H9 (cell line): ENCODE data around the gene RNF157. TPM values are rescaled to one million over a fixed set of nuclear protein-coding genes. Genes with fewer than 3 reads are reported as not detected.
A peak's percentile ranks its signal among the peaks of the same experiment; 100 is the strongest.

Experiments used
- DNase-seq: peaks from one replicate; pipeline ENCODE4 v3.0.0-alpha.2; 2017
- H2AFZ ChIP-seq: one replicate; pipeline ENCODE4 v1.6.1; 2013; ENCODE audit warnings: mild to moderate bottlenecking, low read length, control low read depth, moderate library complexity
- H2AK5ac ChIP-seq: 2 replicates; pipeline ENCODE4 v1.6.1; 2013; ENCODE audit warnings: low read length, control low read depth, mixed read lengths; ENCODE audit not compliant: insufficient read length
- H2BK120ac ChIP-seq: one replicate; pipeline ENCODE4 v1.6.1; 2013; ENCODE audit warnings: low read depth, mild to moderate bottlenecking, low read length, control low read depth, inconsistent platforms; ENCODE audit not compliant: poor library complexity, severe bottlenecking
- H2BK12ac ChIP-seq: 2 replicates; pipeline ENCODE4 v1.6.1; 2013; ENCODE audit warnings: low read length, control low read depth, mixed read lengths, low read depth; ENCODE audit not compliant: insufficient read length
- H2BK15ac ChIP-seq: 2 replicates; pipeline ENCODE4 v1.6.1; 2013; ENCODE audit warnings: low read depth, low read length, control low read depth
- H2BK20ac ChIP-seq: one replicate; pipeline ENCODE4 v1.6.1; 2013; ENCODE audit warnings: low read depth, mild to moderate bottlenecking, low read length, control low read depth, inconsistent platforms; ENCODE audit not compliant: poor library complexity, severe bottlenecking
- H2BK5ac ChIP-seq: 2 replicates; pipeline ENCODE4 v1.6.1; 2013; ENCODE audit warnings: low read length, control low read depth, mixed read lengths; ENCODE audit not compliant: insufficient read length
- H3K14ac ChIP-seq: 2 replicates; pipeline ENCODE4 v1.6.1; 2013; ENCODE audit warnings: low read length, control low read depth; ENCODE audit not compliant: insufficient read depth
- H3K18ac ChIP-seq: 2 replicates; pipeline ENCODE4 v1.6.1; 2013; ENCODE audit warnings: low read depth, mild to moderate bottlenecking, mixed read lengths, low read length, control low read depth; ENCODE audit not compliant: insufficient read length
- H3K23ac ChIP-seq: 2 replicates; pipeline ENCODE4 v1.6.1; 2013; ENCODE audit warnings: low read length, control low read depth, mixed read lengths, low read depth; ENCODE audit not compliant: insufficient read length
- H3K23me2 ChIP-seq: 2 replicates; pipeline ENCODE4 v1.6.1; 2013; ENCODE audit warnings: low read depth, mild to moderate bottlenecking, mixed read lengths, low read length, control low read depth; ENCODE audit not compliant: insufficient read length, poor library complexity, severe bottlenecking
- H3K27ac ChIP-seq: 2 replicates; pipeline ENCODE4 v1.5.1; 2013; ENCODE audit warnings: low read length, control low read depth, mixed read lengths, low read depth; ENCODE audit not compliant: insufficient read length
- H3K27me3 ChIP-seq: 2 replicates; pipeline ENCODE4 v1.6.1; 2013; ENCODE audit warnings: low read length, control low read depth, inconsistent platforms; ENCODE audit not compliant: insufficient read depth
- H3K4ac ChIP-seq: 2 replicates; pipeline ENCODE4 v1.6.1; 2013; ENCODE audit warnings: low read depth, mild to moderate bottlenecking, control low read depth, inconsistent platforms, low read length, moderate library complexity
- H3K4me1 ChIP-seq: 2 replicates; pipeline ENCODE4 v1.6.1; 2013; ENCODE audit warnings: low read length, control low read depth, inconsistent platforms; ENCODE audit not compliant: insufficient read depth
- H3K4me2 ChIP-seq: 2 replicates; pipeline ENCODE4 v1.6.1; 2013; ENCODE audit warnings: low read length, control low read depth, mixed read lengths; ENCODE audit not compliant: insufficient read length, insufficient read depth
- H3K56ac ChIP-seq: 2 replicates; pipeline ENCODE4 v1.6.1; 2013; ENCODE audit warnings: low read depth, mild to moderate bottlenecking, mixed read lengths, low read length, control low read depth; ENCODE audit not compliant: insufficient read length
- H3K79me1 ChIP-seq: 2 replicates; pipeline ENCODE4 v1.6.1; 2013; ENCODE audit warnings: low read depth, mild to moderate bottlenecking, moderate library complexity, low read length, control low read depth, inconsistent platforms; ENCODE audit not compliant: insufficient read depth, poor library complexity, severe bottlenecking
- H3K79me2 ChIP-seq: 2 replicates; pipeline ENCODE4 v1.6.1; 2013; ENCODE audit warnings: low read length, control low read depth, inconsistent platforms; ENCODE audit not compliant: insufficient read depth
- H3K9ac ChIP-seq: 2 replicates; pipeline ENCODE4 v1.6.1; 2013; ENCODE audit warnings: low read length, control low read depth, mixed read lengths; ENCODE audit not compliant: insufficient read length; ENCODE audit errors: extremely low read depth
- H3K9me3 ChIP-seq: one replicate; pipeline ENCODE4 v1.6.1; 2013; ENCODE audit warnings: low read depth, low read length, inconsistent platforms; ENCODE audit not compliant: control insufficient read depth
- H3T11ph ChIP-seq: one replicate; pipeline ENCODE4 v1.6.1; 2013; ENCODE audit warnings: mild to moderate bottlenecking, low read length, control low read depth, inconsistent platforms
- H4K20me1 ChIP-seq: one replicate; pipeline ENCODE4 v1.6.1; 2013; ENCODE audit not compliant: control insufficient read depth, insufficient read length, insufficient read depth
- H4K5ac ChIP-seq: 2 replicates; pipeline ENCODE4 v1.6.1; 2013; ENCODE audit warnings: low read depth, mild to moderate bottlenecking, mixed read lengths, low read length, control low read depth; ENCODE audit not compliant: insufficient read length
- H4K8ac ChIP-seq: replicated peaks from 2 replicates; pipeline ENCODE4 v1.6.1; 2013; ENCODE audit warnings: low read length, control low read depth, mixed read lengths, low read depth; ENCODE audit not compliant: insufficient read length
- H4K91ac ChIP-seq: 2 replicates; pipeline ENCODE4 v1.6.1; 2013; ENCODE audit warnings: low read depth, mild to moderate bottlenecking, moderate library complexity, mixed read lengths, low read length, control low read depth; ENCODE audit not compliant: insufficient read length
- H3K27ac Mint-ChIP-seq, 3 experiments: 2 replicates in 2 of 3; 3 replicates in 1 of 3; pipeline ENCODE4 v1.8.0; 2020 to 2021; ENCODE audit warnings: mixed read lengths in 3 of 3, mild to moderate bottlenecking in 1 of 3, moderate library complexity in 1 of 3
- H3K27me3 Mint-ChIP-seq: 2 replicates; pipeline ENCODE4 v1.8.0; 2021; ENCODE audit warnings: low read depth, mild to moderate bottlenecking, moderate library complexity, mixed read lengths
- H3K36me3 Mint-ChIP-seq, 3 experiments: 2 replicates in 2 of 3; 3 replicates in 1 of 3; pipeline ENCODE4 v1.8.0; 2020 to 2021; ENCODE audit warnings: low read depth in 3 of 3, mixed read lengths in 3 of 3; ENCODE audit not compliant: insufficient read depth in 1 of 3
- H3K4me1 Mint-ChIP-seq, 2 experiments: 2 replicates each; pipeline ENCODE4 v1.8.0; 2020; ENCODE audit warnings: mixed read lengths in 2 of 2
- H3K4me3 Mint-ChIP-seq, 2 experiments: 2 replicates in 1 of 2; 3 replicates in 1 of 2; pipeline ENCODE4 v1.8.0; 2020 to 2021; ENCODE audit warnings: mild to moderate bottlenecking in 2 of 2, mixed read lengths in 2 of 2, moderate library complexity in 1 of 2
- H3K9me3 Mint-ChIP-seq, 2 experiments: 2 replicates in 1 of 2; 3 replicates in 1 of 2; pipeline ENCODE4 v1.8.0; 2020; ENCODE audit warnings: mild to moderate bottlenecking in 2 of 2, mixed read lengths in 2 of 2, moderate library complexity in 1 of 2
- WGBS: extraction: QIAGEN DNeasy Blood & Tissue Kit; methylation state at CpG from one replicate; pipeline ENCODE4 v1.1.7; 2013; ENCODE audit warnings: missing lambda C conversion rate, low lambda C conversion rate, mixed read lengths; ENCODE audit not compliant: insufficient read length; ENCODE audit errors: extremely low coverage; 5-methylcytosine and 5-hydroxymethylcytosine counted together
- total RNA-seq: library from RNA; stranded (reverse); gene quantifications from 2 replicates; pipeline ENCODE4 v1.2.1, GENCODE V29; 2021
- TF ChIP-seq, protein P1 (sequence below): fragments of 200-600 bp; sonication (generic); conservative IDR thresholded peaks from 3 replicates; pipeline ENCODE4 v1.8.0; 2021; ENCODE audit warnings: antibody characterized with exemption, mild to moderate bottlenecking

The RNF157 gene
- total RNA-seq, 1 experiment from 2014 or later: 9.9 TPM

DNA sequence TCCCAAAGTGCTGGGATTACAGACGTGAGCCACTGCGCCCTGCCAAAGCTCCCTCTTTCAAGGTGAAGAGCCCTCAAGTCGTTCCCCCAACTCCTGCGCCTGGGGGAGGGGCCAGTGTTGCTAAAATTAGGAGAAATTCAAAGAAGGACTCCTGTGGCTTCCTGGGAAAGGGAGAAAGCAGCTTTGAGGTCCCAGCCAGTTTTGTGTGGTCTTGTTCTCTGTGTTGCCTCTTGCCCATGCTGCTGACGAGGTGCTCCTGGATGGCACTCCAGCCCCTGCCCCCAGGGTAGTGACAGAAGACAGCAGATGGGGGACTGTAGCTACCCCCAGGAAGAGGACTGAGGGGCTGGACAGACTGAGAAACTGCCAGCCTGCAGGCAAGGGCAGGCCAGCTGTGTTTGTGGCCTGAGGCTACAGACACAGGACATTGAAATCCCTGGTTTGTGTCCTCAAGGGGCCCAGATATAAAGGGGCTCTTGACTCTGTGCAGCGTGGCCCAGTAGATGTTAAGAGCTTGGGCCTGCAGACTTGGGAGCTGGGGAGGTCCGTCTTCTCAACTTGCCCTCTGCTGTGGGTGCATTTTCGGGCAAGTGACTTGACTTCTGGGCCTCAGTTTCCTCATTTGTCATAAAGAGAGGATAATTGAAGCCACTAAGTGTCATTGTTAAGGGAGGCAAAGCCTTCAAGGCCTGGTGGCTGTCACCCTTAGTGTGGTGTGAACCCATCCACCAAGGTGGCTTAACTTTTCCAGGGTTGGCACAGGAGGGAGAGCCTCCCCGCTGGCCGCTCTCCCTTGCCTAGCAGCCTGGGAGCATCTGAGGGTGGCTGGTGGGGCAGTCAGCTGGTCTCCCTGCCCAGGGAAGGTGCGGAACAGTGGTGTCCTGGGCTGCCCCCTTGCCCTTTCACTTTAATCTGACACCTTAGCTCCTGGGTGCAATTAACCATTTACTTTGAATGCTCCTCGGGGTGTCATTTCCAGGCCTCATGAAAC lies 29.0 kb upstream of the RNF157 start:
- H3K36me3 Mint-ChIP-seq: peaks cover 2 to 15% (median 10%) of the 10 kb centered on the region in 3 experiments; a peak in 6 of 7 replicates
- H3K4me2 ChIP-seq: no peak overlapping the region
- no peak overlapping the region; a peak in 1 of 5 replicates for H3K4me3 Mint-ChIP-seq

More for the DNA sequence above, 29.0 kb upstream of the RNF157 start:
- Histone ChIP-seq H3K27ac (no peak overlapping the region), H2BK12ac (no peak overlapping the region), H3K27me3 (no peaks in the 10 kb centered on the region), H3K23ac (no peak overlapping the region), H4K8ac (no peak overlapping the region), H4K91ac (no peak overlapping the region), H3T11ph (no peak overlapping the region), H3K79me2 (peaks cover 2% of the 10 kb centered on the region; the same call in 1 of the 2 replicates), H3K4me1 (peaks cover 5% of the 10 kb centered on the region), H3K18ac (no peak overlapping the region), H3K9me3 (no peaks in the 10 kb centered on the region), H4K20me1 (no peaks in the 10 kb centered on the region), H3K9ac (no peak overlapping the region), H3K79me1 (peaks cover 7% of the 10 kb centered on the region), H2BK120ac (no peak overlapping the region), H2AK5ac (no peak overlapping the region), H2AFZ (no peak overlapping the region), H3K23me2 (peaks cover 4% of the 10 kb centered on the region), H3K56ac (no peak overlapping the region), H2BK15ac (no peak overlapping the region), H2BK20ac (no peak overlapping the region), H2BK5ac (no peak overlapping the region), H4K5ac (no peak overlapping the region), H3K4ac (no peak overlapping the region), H3K14ac (no peak overlapping the region)
- WGBS: no CpG with 5 or more reads among the region's 12 CpGs
- Mint-ChIP-seq H3K27ac (peak overlapping the region; percentile 52 to 91 (median 83); a peak in 3 of 7 replicates), H3K4me1 (peaks cover 35 to 54% of the 10 kb centered on the region in 2 experiments), H3K9me3 (no peaks in the 10 kb centered on the region), H3K27me3 (no peaks in the 10 kb centered on the region)
- TF ChIP-seq, protein P1, sequence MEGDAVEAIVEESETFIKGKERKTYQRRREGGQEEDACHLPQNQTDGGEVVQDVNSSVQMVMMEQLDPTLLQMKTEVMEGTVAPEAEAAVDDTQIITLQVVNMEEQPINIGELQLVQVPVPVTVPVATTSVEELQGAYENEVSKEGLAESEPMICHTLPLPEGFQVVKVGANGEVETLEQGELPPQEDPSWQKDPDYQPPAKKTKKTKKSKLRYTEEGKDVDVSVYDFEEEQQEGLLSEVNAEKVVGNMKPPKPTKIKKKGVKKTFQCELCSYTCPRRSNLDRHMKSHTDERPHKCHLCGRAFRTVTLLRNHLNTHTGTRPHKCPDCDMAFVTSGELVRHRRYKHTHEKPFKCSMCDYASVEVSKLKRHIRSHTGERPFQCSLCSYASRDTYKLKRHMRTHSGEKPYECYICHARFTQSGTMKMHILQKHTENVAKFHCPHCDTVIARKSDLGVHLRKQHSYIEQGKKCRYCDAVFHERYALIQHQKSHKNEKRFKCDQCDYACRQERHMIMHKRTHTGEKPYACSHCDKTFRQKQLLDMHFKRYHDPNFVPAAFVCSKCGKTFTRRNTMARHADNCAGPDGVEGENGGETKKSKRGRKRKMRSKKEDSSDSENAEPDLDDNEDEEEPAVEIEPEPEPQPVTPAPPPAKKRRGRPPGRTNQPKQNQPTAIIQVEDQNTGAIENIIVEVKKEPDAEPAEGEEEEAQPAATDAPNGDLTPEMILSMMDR: no peak
- no peak for DNase-seq
